ENCODE data around the gene HEXIM1.

DNA sequence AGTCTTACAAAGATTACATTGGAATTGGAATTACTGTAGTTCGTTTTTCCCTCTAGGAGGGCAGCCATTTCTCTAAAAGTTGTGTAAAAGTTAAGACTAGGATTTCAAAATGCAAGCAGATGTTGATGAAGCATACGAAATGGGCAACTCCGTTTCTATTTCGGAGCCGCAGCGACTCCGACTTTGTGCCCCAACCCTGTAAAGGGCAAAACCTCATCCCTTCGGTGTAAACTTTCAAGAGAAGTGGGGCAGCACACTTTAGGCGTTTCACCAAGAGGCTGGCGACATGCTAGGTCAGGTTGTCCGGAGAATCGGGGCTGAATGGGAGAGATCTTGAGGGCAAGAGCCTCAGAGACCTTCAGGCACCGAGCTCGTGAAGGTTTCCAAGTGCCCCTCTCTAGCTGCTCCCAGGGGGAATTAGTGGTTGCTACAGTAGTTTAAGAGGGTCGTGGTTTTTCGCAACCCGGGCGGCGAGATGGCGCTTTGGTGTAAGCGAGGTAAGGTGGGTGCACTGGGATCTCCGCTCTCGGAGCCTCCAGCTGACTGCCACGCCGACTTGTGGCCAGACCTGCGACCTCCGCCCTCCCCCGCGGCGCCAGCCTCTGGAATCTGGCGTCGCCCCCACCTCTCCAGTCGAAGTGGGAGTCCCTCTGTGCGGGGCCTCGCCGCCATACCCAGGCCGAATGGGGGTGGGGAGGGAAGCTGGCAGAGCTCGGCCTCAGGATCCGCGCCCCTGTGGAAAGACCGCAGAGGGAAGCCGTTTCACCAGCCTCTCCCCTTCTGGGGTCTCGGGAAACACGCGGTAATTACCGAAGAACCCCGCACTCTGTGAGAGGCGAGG, 12.4 kb downstream of the HEXIM1 start:
- TF ChIP-seq, protein P1, sequence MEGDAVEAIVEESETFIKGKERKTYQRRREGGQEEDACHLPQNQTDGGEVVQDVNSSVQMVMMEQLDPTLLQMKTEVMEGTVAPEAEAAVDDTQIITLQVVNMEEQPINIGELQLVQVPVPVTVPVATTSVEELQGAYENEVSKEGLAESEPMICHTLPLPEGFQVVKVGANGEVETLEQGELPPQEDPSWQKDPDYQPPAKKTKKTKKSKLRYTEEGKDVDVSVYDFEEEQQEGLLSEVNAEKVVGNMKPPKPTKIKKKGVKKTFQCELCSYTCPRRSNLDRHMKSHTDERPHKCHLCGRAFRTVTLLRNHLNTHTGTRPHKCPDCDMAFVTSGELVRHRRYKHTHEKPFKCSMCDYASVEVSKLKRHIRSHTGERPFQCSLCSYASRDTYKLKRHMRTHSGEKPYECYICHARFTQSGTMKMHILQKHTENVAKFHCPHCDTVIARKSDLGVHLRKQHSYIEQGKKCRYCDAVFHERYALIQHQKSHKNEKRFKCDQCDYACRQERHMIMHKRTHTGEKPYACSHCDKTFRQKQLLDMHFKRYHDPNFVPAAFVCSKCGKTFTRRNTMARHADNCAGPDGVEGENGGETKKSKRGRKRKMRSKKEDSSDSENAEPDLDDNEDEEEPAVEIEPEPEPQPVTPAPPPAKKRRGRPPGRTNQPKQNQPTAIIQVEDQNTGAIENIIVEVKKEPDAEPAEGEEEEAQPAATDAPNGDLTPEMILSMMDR (conservative IDR thresholded peaks at IDR 0.05): no peak
- TF ChIP-seq ZFX (IDR thresholded peaks at IDR 0.05): peak; percentile 85
